HG03066 (cell line): Measurements from ENCODE around the gene NT5E.
"Not testable (repeated sequence)": the region's sequence is repeated elsewhere in the genome, so short reads cannot be mapped to it uniquely, and the experiment has no call there.

Source experiments
- ATAC-seq: cut with Tn5 transposase; IDR thresholded peaks from one replicate; pipeline ENCODE4 v1.9.1; 2021; ENCODE audit warnings: low read depth; ENCODE audit not compliant: unreplicated experiment

The NT5E gene

GRCh38 chr6:85483846-85484245, 34.0 kb downstream of the NT5E start:
- no peak for ATAC-seq

GRCh38 chr6:85484948-85485347, 35.1 kb downstream of the NT5E start:
- ATAC-seq, result no peak

- no peak for ATAC-seq
Measured at GRCh38 chr6:85490516-85491248, 40.8 kb downstream of the NT5E start.

GRCh38 chr6:85493389-85493788, 43.5 kb downstream of the NT5E start:
- no peak for ATAC-seq

GRCh38 chr6:85494547-85495536, 45.0 kb downstream of the NT5E start:
- ATAC-seq, result no peak

- ATAC-seq, result no peak
Measured at GRCh38 chr6:85496009-85496579, 46.2 kb downstream of the NT5E start.

- no peak for ATAC-seq
Measured at GRCh38 chr6:85496856-85497255, 47.0 kb downstream of the NT5E start.

GRCh38 chr6:85498596-85499258, 48.8 kb downstream of the NT5E start:
- ATAC-seq, result no peak

GRCh38 chr6:85506441-85507093, 56.7 kb downstream of the NT5E start:
- ATAC-seq, result no peak

GRCh38 chr6:85516168-85516567, 66.3 kb downstream of the NT5E start:
- ATAC-seq, result no peak

GRCh38 chr6:85524281-85524680, 74.4 kb downstream of the NT5E start:
- ATAC-seq, result not testable (repeated sequence)

GRCh38 chr6:85537055-85537494, 87.2 kb downstream of the NT5E start:
- ATAC-seq, result no peak

- ATAC-seq, result no peak
Measured at GRCh38 chr6:85544776-85545175, 94.9 kb downstream of the NT5E start.
